ENCODE measurements around the gene EHMT1. TPM values are rescaled to one million over a fixed set of nuclear protein-coding genes. Genes with fewer than 3 reads are reported as not detected.

The EHMT1 gene
- total RNA-seq, 1 experiment from 2014 or later = 112 TPM

- H3K27ac Mint-ChIP-seq = peak overlapping the region in 2 of 3 experiments; percentile 71 to 92; a peak in 3 of 7 replicates
- WGBS (ENCODE audit: extremely low coverage, insufficient read length, low lambda C conversion rate) = no CpG with 5 or more reads among the region's 7 CpGs
Observed at GRCh38 chr9:137620581-137620980, 1.8 kb downstream of the EHMT1 start.

More at GRCh38 chr9:137620581-137620980, 1.8 kb downstream of the EHMT1 start:
- H4K5ac ChIP-seq (ENCODE audit: insufficient read length, low read depth, low read length) = no peak overlapping the region
- H3K9me3 Mint-ChIP-seq = no peaks in the 10 kb centered on the region
- H4K91ac ChIP-seq (ENCODE audit: insufficient read length, low read depth, low read length) = no peak overlapping the region
- no peak overlapping the region for H3K18ac ChIP-seq (ENCODE audit: insufficient read length, low read depth, low read length)
- no peaks in the 10 kb centered on the region for H4K20me1 ChIP-seq (ENCODE audit: control insufficient read depth, insufficient read depth, insufficient read length)
- H3K4me1 Mint-ChIP-seq = peaks cover 31 to 38% of the 10 kb centered on the region in 2 experiments
- no peak overlapping the region for H2BK120ac ChIP-seq (ENCODE audit: low read depth, low read length, poor library complexity, severe bottlenecking)
- no peak overlapping the region for H3K23ac ChIP-seq (ENCODE audit: insufficient read length, low read depth, low read length)
- H3K4me3 Mint-ChIP-seq = peak overlapping the region; percentile 64 to 84
- H2BK15ac ChIP-seq (ENCODE audit: low read depth, low read length) = no peak overlapping the region
- H3K4me1 ChIP-seq (ENCODE audit: insufficient read depth, low read length) = peaks cover 4% of the 10 kb centered on the region; the same call in 1 of the 2 replicates
- H3K79me1 ChIP-seq (ENCODE audit: insufficient read depth, low read depth, low read length, poor library complexity, severe bottlenecking) = no peaks in the 10 kb centered on the region
- H3K27me3 ChIP-seq (ENCODE audit: insufficient read depth, low read length) = no peaks in the 10 kb centered on the region
- no peak overlapping the region for H3T11ph ChIP-seq (ENCODE audit: low read length)
- peaks cover 5% of the 10 kb centered on the region for H3K23me2 ChIP-seq (ENCODE audit: insufficient read length, low read depth, low read length, poor library complexity, severe bottlenecking)
- no peak overlapping the region for H2AFZ ChIP-seq (ENCODE audit: low read length)
- H3K4me2 ChIP-seq (ENCODE audit: insufficient read depth, insufficient read length, low read length) = peak overlapping the region; percentile 92
- peak overlapping the region; percentile 18 for H3K9ac ChIP-seq (ENCODE audit: extremely low read depth, insufficient read length, low read length)
- no peak overlapping the region for H4K8ac ChIP-seq (replicated peaks; ENCODE audit: insufficient read length, low read depth, low read length)
- no peak overlapping the region for H3K56ac ChIP-seq (ENCODE audit: insufficient read length, low read depth, low read length)
- H3K4ac ChIP-seq (ENCODE audit: low read depth, low read length) = no peak overlapping the region
- H3K27ac ChIP-seq (ENCODE audit: insufficient read length, low read depth, low read length) = no peak overlapping the region
- H2AK5ac ChIP-seq (ENCODE audit: insufficient read length, low read length) = no peak overlapping the region
- H3K79me2 ChIP-seq (ENCODE audit: insufficient read depth, low read length) = peaks cover 48% of the 10 kb centered on the region; the same call in 1 of the 2 replicates
- H3K36me3 Mint-ChIP-seq (ENCODE audit: insufficient read depth in 1 of 3, low read depth in 3 of 3) = peaks cover 21 to 29% (median 25%) of the 10 kb centered on the region in 3 experiments; a peak in 6 of 7 replicates
- H2BK20ac ChIP-seq (ENCODE audit: low read depth, low read length, poor library complexity, severe bottlenecking) = no peak overlapping the region
- no peak overlapping the region for H3K14ac ChIP-seq (ENCODE audit: insufficient read depth, low read length)
- no peak overlapping the region for H2BK12ac ChIP-seq (ENCODE audit: insufficient read length, low read depth, low read length)
- no peaks in the 10 kb centered on the region for H3K27me3 Mint-ChIP-seq (ENCODE audit: low read depth)
- DNase-seq = no peak
- TF ChIP-seq CTCF (conservative IDR thresholded peaks at IDR 0.05) = no peak
- no peak overlapping the region for H2BK5ac ChIP-seq (ENCODE audit: insufficient read length, low read length)
- H3K9me3 ChIP-seq (ENCODE audit: control insufficient read depth, low read depth, low read length) = no peaks in the 10 kb centered on the region

Data from H9 (cell line).